T-cell (primary cell): ENCODE data around the gene NCDN. TPM values are rescaled to one million over a fixed set of nuclear protein-coding genes. Genes with fewer than 3 reads are reported as not detected.

Experiments
- ATAC-seq, 4 experiments: fragments of 200-7000 bp in 3 of 4; fragments of 150-1000 bp in 1 of 4; cut with Tn5 transposase; replicated peaks in 1 of 4; 1 replicate in 3 of 4; 2 replicates in 1 of 4; pipeline ENCODE4 v1.10.0; 2021; ENCODE audit warnings: moderate library complexity in 3 of 4, mild to moderate bottlenecking in 2 of 4, moderate number of reproducible peaks in 1 of 4
- CTCF ChIA-PET, 2 donors: fragments of 300-600 bp; sonication (Branson Sonifier 250); formaldehyde crosslinking; loops; one replicate each; lab custom pipeline; 2022; ENCODE audit warnings: antibody characterized with exemption in 2 of 2; lab: Charles Lee
- POLR2A ChIA-PET, 2 donors: fragments of 300-600 bp; sonication (Branson Sonifier 250); formaldehyde crosslinking; loops; one replicate each; lab custom pipeline; 2022; ENCODE audit warnings: antibody characterized with exemption in 2 of 2; lab: Charles Lee
- DNase-seq, 35 experiments: peaks; one replicate each; pipeline versions ENCODE4 v3.0.0 to v3.0.0-alpha.2; 2013 to 2023
- H3K27ac ChIP-seq: one replicate; pipeline ENCODE4 v1.5.1; 2013; ENCODE audit warnings: low read length
- H3K27me3 ChIP-seq, 2 experiments: replicated peaks in 1 of 2; 1 replicate in 1 of 2; 2 replicates in 1 of 2; pipeline versions ENCODE4 v1.6.1 to v1.7.0; 2013; ENCODE audit warnings: low read length in 1 of 2, mixed read lengths in 1 of 2; ENCODE audit not compliant: control insufficient read depth in 2 of 2, insufficient read depth in 2 of 2; ENCODE audit errors: extremely low read depth in 1 of 2
- H3K36me3 ChIP-seq, 2 donors: 1 replicate in 1 of 2; 2 replicates in 1 of 2; pipeline versions ENCODE4 v1.6.1 to v1.7.0; 2013; ENCODE audit warnings: low read length in 1 of 2; ENCODE audit not compliant: control insufficient read depth in 2 of 2, insufficient read depth in 1 of 2; ENCODE audit errors: extremely low read depth in 1 of 2
- H3K4me1 ChIP-seq, 2 experiments: 1 replicate in 1 of 2; 2 replicates in 1 of 2; pipeline versions ENCODE4 v1.6.1 to v1.7.0; 2013; ENCODE audit warnings: low read length in 2 of 2, mixed read lengths in 1 of 2; ENCODE audit not compliant: insufficient read depth in 2 of 2, control insufficient read depth in 1 of 2; ENCODE audit errors: extremely low read depth in 1 of 2
- H3K4me3 ChIP-seq, 2 donors: 1 replicate in 1 of 2; 2 replicates in 1 of 2; pipeline versions ENCODE4 v1.5.1 to v1.7.0; 2013; ENCODE audit warnings: mild to moderate bottlenecking in 2 of 2, low read length in 1 of 2, moderate library complexity in 1 of 2; ENCODE audit not compliant: control insufficient read depth in 1 of 2; ENCODE audit errors: extremely low read depth in 1 of 2
- H3K9me3 ChIP-seq: 2 replicates; pipeline ENCODE4 v1.7.0; 2013
- H3K27ac Mint-ChIP-seq, 2 donors: one replicate each; pipeline ENCODE4 v1.8.0; 2020 to 2021; ENCODE audit warnings: mild to moderate bottlenecking in 2 of 2, mixed read lengths in 2 of 2
- H3K27me3 Mint-ChIP-seq, 2 donors: one replicate each; pipeline ENCODE4 v1.8.0; 2021 to 2022; ENCODE audit warnings: mixed read lengths in 2 of 2
- H3K36me3 Mint-ChIP-seq: one replicate; pipeline ENCODE4 v1.8.0; 2021; ENCODE audit warnings: mixed read lengths
- H3K4me1 Mint-ChIP-seq, 3 donors: one replicate each; pipeline ENCODE4 v1.8.0; 2020 to 2022; ENCODE audit warnings: mixed read lengths in 3 of 3, mild to moderate bottlenecking in 1 of 3
- H3K4me3 Mint-ChIP-seq, 3 donors: one replicate each; pipeline ENCODE4 v1.8.0; 2020 to 2022; ENCODE audit warnings: mild to moderate bottlenecking in 3 of 3, mixed read lengths in 3 of 3, moderate library complexity in 3 of 3
- H3K9me3 Mint-ChIP-seq, 3 donors: one replicate each; pipeline ENCODE4 v1.8.0; 2020 to 2022; ENCODE audit warnings: mixed read lengths in 3 of 3
- WGBS: methylation state at CpG from one replicate; pipeline ENCODE4 v1.1.5; 2013; ENCODE audit warnings: missing lambda C conversion rate; ENCODE audit not compliant: insufficient coverage; 5-methylcytosine and 5-hydroxymethylcytosine counted together
- total RNA-seq, 35 experiments: library from RNA in 6 of 35; stranded (reverse) in 6 of 35; fragments of 120-200 nt in 1 of 35; gene quantifications; one replicate each; pipeline versions ENCODE4 v1.2.1 to v1.2.4 and lab custom pipeline; 2013 to 2026

NCDN gene
- total RNA-seq, 5 donors from 2014 or later (not counting 1 experiment from before 2014, with no cell fraction given), result 19.8 to 34.0 (median 31.4) TPM

DNA sequence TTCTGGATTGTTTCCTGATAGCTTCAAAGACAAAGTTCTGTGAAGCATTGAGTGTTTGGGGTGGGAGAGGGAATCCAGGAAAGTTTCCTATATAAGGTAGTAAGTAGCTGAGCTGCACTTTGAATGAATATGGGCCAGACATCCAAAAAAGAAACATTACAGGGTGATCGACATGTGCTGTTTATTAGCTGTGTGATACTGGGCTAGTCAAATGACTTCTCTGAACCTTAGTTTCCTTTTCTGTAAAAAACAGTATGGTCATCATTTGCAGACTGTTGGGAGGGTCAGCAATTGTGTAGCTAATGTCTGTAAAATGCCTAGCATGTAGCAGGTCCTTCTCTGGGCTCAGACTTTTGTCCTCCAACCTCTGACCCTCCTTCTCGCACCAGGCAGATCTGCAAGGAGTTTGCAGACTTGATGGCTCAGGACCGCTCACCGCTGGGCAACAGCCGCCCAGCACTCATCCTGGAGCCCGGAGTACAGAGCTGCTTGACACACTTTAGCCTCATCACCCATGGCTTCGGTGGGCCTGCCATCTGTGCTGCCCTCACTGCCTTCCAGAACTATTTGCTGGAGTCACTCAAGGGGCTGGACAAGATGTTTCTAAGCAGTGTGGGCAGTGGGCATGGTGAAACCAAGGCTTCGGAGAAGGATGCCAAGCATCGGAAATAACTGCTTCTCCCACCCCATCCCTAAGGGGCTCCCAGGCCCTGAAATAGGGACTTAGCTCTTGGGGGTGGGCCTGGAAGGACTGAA lies 36.6 kb downstream of the NCDN start:
- Histone ChIP-seq H3K4me3 (no peak overlapping the region), H3K9me3 (no peaks in the 10 kb centered on the region), H3K36me3 (peaks cover 4 to 5% of the 10 kb centered on the region in 2 donors), H3K27me3 (no peaks in the 10 kb centered on the region), H3K4me1 (peaks cover 0 to 10% of the 10 kb centered on the region in 2 experiments), H3K27ac (no peak overlapping the region)
- Mint-ChIP-seq H3K27ac (no peak overlapping the region), H3K27me3 (no peaks in the 10 kb centered on the region), H3K4me3 (no peak overlapping the region), H3K9me3 (no peaks in the 10 kb centered on the region), H3K36me3 (peaks cover 7% of the 10 kb centered on the region), H3K4me1 (peaks cover 0 to 11% (median 10%) of the 10 kb centered on the region in 3 donors)
- 100% methylated on average over 6 of the region's 9 CpGs for WGBS
- DNase-seq, result no peak
- ChIA-PET POLR2A (no interaction called here), CTCF (interaction anchor here in 1 of 2 donors (0.6 kb wide), 1 partner anchor 177 kb away, joined by 4 read pairs; no protein-coding TSS in a partner anchor)
- ATAC-seq, result no peak

DNA sequence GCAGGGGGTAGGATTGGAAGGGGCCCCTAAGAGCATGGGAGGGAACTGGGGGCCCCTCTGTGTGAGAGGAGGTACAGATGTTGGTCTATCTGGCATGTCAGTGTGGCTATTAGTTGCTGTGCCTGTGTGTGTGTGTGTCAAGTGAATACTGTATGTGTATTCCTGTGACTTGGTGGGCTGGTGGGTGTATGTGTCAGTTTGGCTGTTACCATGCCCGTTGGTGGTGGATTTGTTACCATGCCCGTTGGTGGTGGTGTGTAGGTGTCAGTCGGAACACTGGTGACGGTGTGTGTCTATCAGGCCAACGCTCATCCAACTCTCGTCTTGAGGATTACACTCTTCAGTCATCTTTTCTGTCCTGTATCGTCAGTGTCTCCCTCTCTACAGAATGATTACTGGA lies 38.1 kb downstream of the NCDN start:
- H3K4me3 ChIP-seq, result no peak overlapping the region
- H3K4me1 ChIP-seq, result peaks cover 0 to 10% of the 10 kb centered on the region in 2 experiments
- Mint-ChIP-seq H3K27me3 (no peaks in the 10 kb centered on the region), H3K36me3 (peaks cover 15% of the 10 kb centered on the region), H3K4me3 (no peak overlapping the region), H3K27ac (no peak overlapping the region), H3K9me3 (no peaks in the 10 kb centered on the region), H3K4me1 (peaks cover 0 to 11% (median 10%) of the 10 kb centered on the region in 3 donors)
- 90% methylated on average over 4 of the region's 7 CpGs for WGBS
- DNase-seq (no peak), ATAC-seq (no peak)
- ChIA-PET POLR2A (no interaction called here), CTCF (no interaction called here)
- no peaks in the 10 kb centered on the region for H3K27me3 ChIP-seq
- peaks cover 2 to 4% of the 10 kb centered on the region in 2 donors for H3K36me3 ChIP-seq
- no peaks in the 10 kb centered on the region for H3K9me3 ChIP-seq
- H3K27ac ChIP-seq, result no peak overlapping the region

DNA sequence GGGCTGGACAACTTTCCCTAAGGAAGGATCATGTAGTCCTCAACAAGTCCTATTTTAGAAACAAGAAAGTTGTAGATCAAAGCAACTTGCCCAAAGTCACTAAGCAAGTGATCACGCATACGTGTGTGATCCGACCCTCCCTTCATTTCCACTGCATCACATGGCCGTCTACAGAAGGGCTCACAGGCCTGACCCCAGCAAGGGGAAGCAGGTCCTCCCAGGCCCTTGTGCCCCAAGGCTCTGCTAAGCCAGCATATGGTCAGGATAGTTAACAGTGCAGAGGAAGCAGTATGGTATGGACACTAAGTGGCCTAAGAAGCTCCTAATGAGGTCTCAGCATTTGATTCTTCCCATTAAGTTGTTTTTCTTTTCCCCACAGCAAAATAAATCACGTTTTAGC lies 40.3 kb downstream of the NCDN start:
- Mint-ChIP-seq H3K4me1 (peaks cover 0 to 8% (median 7%) of the 10 kb centered on the region in 3 donors), H3K4me3 (no peak overlapping the region), H3K36me3 (peaks cover 14% of the 10 kb centered on the region), H3K9me3 (no peaks in the 10 kb centered on the region), H3K27me3 (no peaks in the 10 kb centered on the region), H3K27ac (no peak overlapping the region)
- no CpG with 5 or more reads among the region's 5 CpGs for WGBS
- Histone ChIP-seq H3K4me1 (peaks cover 0 to 5% of the 10 kb centered on the region in 2 experiments), H3K27ac (no peak overlapping the region), H3K27me3 (no peaks in the 10 kb centered on the region), H3K36me3 (peaks cover 4 to 16% of the 10 kb centered on the region in 2 donors), H3K9me3 (no peaks in the 10 kb centered on the region), H3K4me3 (no peak overlapping the region)
- ChIA-PET POLR2A (no interaction called here), CTCF (no interaction called here)
- ATAC-seq (no peak), DNase-seq (no peak)

DNA sequence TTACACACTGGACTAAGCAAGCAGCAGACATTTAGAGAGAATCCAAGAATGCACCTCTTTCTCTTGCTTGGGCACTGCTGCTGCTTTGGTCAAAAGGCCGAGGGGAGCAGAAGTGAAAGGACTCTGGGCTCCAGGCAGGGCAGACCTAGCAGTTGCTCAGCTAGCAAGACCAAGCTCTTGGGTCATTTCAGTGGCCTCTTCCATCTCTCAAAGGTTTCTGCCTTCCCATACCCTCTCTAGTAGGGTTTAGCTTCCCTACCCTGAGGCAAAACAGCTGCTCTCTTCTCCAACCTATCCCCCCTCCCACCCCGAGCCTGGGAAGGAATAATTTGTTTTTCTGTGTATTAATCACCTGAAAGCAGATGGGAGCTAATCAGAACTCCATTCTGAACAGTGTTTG lies 41.3 kb downstream of the NCDN start:
- POLR2A ChIA-PET, result no interaction called here
- Mint-ChIP-seq H3K27me3 (no peaks in the 10 kb centered on the region), H3K36me3 (peaks cover 22% of the 10 kb centered on the region), H3K9me3 (no peaks in the 10 kb centered on the region), H3K27ac (peak overlapping the region in 1 of 2 donors; percentile 59), H3K4me3 (no peak overlapping the region), H3K4me1 (peaks cover 0 to under 1% (median 0%) of the 10 kb centered on the region in 3 donors)
- Histone ChIP-seq H3K27me3 (no peaks in the 10 kb centered on the region), H3K4me3 (no peak overlapping the region), H3K9me3 (no peaks in the 10 kb centered on the region), H3K4me1 (no peaks in the 10 kb centered on the region), H3K36me3 (peaks cover 9 to 25% of the 10 kb centered on the region in 2 donors), H3K27ac (no peak overlapping the region)
- no CpG with 5 or more reads among the region's 2 CpGs for WGBS
- CTCF ChIA-PET, result interaction anchor here in 1 of 2 donors (0.6 kb wide), 1 partner anchor 184 kb away, joined by 3 read pairs; no protein-coding TSS in a partner anchor
- ATAC-seq, result no peak
- no peak for DNase-seq

DNA sequence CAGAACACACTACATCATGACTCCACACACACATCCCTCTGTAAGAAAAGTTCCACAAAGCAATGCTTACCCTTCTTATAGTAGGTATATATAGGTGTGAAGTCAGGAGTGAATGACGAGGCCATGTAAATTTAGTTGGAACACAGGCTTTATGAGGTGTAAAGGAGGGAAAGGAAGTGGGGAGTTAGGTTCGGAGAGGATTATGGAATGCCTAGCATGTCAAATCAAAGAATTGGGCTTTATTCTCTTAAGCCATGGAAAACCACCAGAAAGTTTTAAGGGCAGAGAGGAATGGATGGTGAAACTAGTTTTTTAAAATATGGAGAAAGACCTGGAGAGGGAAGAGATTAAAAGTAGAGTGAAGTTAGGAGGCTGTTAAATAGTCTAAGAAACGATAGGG lies 41.8 kb downstream of the NCDN start:
- no peaks in the 10 kb centered on the region for H3K9me3 Mint-ChIP-seq
- ATAC-seq, result no peak
- Histone ChIP-seq H3K27me3 (no peaks in the 10 kb centered on the region), H3K4me1 (no peaks in the 10 kb centered on the region), H3K27ac (no peak overlapping the region), H3K9me3 (no peaks in the 10 kb centered on the region), H3K36me3 (peaks cover 9 to 29% of the 10 kb centered on the region in 2 donors), H3K4me3 (no peak overlapping the region)
- no peak overlapping the region for H3K4me3 Mint-ChIP-seq
- ChIA-PET CTCF (interaction anchor here in 1 of 2 donors (0.6 kb wide), 2 partner anchors 13 to 184 kb away, joined by 3 to 5 read pairs; no protein-coding TSS in a partner anchor), POLR2A (no interaction called here)
- no peak for DNase-seq
- WGBS, result 91% methylated on average over 3 of the region's 3 CpGs
- peak overlapping the region in 1 of 2 donors; percentile 59 for H3K27ac Mint-ChIP-seq
- peaks cover 26% of the 10 kb centered on the region for H3K36me3 Mint-ChIP-seq
- H3K27me3 Mint-ChIP-seq, result no peaks in the 10 kb centered on the region
- no peaks in the 10 kb centered on the region for H3K4me1 Mint-ChIP-seq

DNA sequence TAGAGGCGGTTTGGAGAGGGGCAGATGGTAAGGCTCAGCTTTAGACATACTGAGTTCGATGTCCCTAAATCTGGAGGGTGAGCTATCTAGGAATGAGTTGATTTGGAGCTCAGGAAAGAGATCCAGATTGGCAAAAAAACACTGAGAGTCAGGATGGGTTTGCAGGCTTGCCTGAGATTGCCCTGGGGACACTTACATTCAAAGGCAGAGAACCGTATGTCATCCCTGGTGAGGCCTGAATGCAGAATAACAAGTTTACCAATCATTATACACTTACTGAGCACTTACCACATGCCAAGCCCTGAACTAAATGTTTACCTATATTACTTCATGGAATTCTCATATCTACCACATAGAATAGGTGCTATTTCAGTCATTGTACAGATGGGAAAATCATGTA lies 43.0 kb downstream of the NCDN start:
- no peaks in the 10 kb centered on the region for H3K9me3 ChIP-seq
- Mint-ChIP-seq H3K27ac (no peak overlapping the region), H3K4me1 (no peaks in the 10 kb centered on the region), H3K27me3 (no peaks in the 10 kb centered on the region), H3K4me3 (no peak overlapping the region), H3K9me3 (no peaks in the 10 kb centered on the region), H3K36me3 (peaks cover 32% of the 10 kb centered on the region)
- 100% methylated on average over 2 of the region's 3 CpGs for WGBS
- POLR2A ChIA-PET, result no interaction called here
- ATAC-seq, result no peak
- DNase-seq, result no peak
- CTCF ChIA-PET, result no interaction called here
- no peak overlapping the region for H3K27ac ChIP-seq
- peaks cover 9 to 40% of the 10 kb centered on the region in 2 donors for H3K36me3 ChIP-seq
- H3K27me3 ChIP-seq, result no peaks in the 10 kb centered on the region
- no peaks in the 10 kb centered on the region for H3K4me1 ChIP-seq
- no peak overlapping the region for H3K4me3 ChIP-seq
